ENCODE results near the gene STK4.

STK4 gene

GRCh38 chr20:45087814-45088213 lies 121.5 kb downstream of the STK4 start:
- no peak for DNase-seq (ENCODE audit: low read depth)

DNA sequence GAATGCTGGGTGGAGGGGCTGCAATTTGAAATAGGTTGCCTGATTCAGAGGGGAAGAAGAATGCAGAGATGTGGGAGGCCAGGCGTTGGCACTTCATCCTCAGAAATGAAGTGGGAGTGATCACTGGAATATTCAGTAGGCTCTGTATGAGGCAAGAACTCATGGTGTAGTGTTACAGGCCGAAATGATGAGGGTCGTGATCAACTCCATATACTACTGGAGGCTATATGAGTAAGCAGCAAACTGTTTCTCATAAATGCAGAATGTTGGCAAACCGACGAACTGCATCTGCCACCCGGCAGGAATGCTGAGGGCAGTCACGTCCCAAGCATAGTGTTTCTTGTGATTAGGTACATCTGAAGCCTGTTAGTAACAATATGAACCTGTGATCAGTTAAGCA lies 121.9 kb downstream of the STK4 start:
- DNase-seq (ENCODE audit: low read depth), result no peak

DNA sequence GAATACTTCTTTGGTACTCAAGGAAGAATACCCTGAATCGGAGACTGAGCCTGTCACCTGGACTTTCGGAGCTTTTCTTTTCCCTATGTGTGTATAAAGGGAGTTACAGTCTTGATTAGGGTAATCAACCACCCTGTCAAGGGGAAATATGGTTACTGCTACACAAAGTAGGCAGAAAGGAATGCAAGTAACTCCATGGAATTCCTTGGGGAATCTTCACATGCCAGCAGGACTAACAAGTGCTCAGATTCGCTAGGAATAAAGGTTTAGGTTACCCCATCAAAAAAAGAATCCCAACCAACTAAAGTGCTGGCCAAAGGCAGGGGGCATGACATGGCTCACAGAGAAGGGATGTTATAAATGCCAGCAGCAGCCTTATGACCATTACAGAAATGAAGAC lies 124.2 kb downstream of the STK4 start:
- DNase-seq (ENCODE audit: low read depth), result no peak

- no peak for DNase-seq (ENCODE audit: low read depth)
Observed at GRCh38 chr20:45091366-45091765, 125.1 kb downstream of the STK4 start.

- no peak for DNase-seq (ENCODE audit: low read depth)
Observed at GRCh38 chr20:45092898-45093297, 126.6 kb downstream of the STK4 start.

- no peak for DNase-seq (ENCODE audit: low read depth)
Observed at GRCh38 chr20:45094201-45094600, 127.9 kb downstream of the STK4 start.

DNA sequence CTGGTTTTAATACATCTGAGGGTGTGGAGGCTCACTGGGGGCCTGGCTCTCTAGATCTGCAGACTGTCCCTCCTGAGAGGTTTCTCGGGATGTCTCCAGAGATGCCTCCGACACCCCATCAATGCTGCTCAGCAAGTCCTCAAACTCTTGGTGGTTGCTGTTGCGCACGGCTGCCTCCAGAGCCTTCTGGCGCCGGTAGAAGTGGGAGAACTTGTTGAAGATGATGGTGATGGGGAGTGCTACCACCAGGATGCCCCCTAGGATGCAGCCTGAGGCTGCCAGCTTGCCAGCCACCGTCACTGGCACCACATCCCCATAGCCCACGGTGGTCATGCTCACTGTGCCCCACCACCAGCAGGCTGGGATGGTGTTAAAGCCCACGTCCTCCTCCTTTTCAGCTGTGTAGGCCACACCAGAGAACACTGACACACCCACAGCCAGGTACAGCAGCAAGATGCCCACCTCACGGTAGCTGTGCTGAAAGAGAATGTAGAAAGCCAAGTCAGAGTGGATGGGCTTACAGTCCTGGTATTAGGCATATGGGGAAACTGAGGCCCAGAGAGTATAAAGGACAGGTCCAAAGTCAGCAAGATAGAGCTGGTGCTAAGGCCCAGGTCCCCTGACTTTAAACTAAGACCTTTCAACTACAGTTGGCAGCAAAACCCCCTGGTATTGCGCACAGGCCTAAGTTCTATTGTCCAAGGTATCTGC lies 128.7 kb downstream of the STK4 start:
- DNase-seq (ENCODE audit: low read depth), result no peak

DNA sequence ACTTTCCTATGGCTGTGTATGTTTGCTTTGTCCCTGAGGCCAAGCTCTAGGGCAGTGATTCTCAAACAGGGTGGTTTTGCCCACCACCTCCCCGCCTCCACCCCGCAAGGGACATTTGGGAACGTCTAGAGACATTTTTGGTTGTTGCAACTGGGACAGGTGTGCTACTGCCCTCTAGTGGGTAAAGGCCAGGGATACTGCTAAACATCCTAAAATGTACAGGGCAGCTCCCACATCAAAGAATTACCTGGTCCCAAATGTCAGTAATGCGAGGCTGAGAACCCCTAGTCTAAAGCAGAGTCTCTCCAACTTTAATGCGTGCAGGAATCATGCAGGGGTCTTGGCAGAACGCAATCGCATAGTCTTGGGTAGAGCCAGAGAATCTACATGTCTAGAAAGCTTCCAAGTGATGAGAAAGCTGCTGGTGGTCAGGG lies 129.5 kb downstream of the STK4 start:
- no peak for DNase-seq (ENCODE audit: low read depth)

GRCh38 chr20:45096781-45097180 lies 130.5 kb downstream of the STK4 start:
- DNase-seq (ENCODE audit: low read depth), result no peak

DNA sequence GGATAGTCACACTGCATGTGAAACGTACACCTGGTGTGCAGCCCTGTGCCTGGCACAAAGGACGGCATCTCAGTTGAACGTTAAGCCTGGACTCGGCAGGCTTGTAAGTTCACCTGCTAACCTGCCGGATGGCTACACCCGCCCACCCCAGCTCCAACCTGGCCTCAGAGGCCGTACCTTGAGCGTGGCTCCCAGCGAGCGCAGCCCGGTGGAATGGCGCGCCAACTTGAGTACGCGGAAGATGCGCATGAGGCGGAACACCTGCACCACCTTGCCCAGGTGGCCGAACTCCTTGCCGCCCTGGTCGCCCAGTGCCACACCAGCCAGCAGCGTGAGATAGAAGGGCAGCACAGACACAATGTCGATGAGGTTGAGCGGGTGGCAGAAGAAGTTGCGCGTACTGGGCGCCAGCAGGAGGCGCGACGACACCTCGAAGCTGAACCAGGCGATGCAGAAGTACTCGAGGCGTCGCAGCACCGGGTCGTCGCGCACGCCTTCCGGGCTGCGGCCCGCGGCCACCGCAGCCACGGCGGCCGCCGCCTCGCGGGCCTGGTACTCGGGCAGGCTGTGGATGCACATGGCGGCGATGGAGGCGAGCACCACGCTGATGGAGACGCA lies 131.3 kb downstream of the STK4 start:
- no peak for DNase-seq (ENCODE audit: low read depth)

- no peak for DNase-seq (ENCODE audit: low read depth)
Observed at GRCh38 chr20:45098103-45098773, 131.9 kb downstream of the STK4 start.

DNA sequence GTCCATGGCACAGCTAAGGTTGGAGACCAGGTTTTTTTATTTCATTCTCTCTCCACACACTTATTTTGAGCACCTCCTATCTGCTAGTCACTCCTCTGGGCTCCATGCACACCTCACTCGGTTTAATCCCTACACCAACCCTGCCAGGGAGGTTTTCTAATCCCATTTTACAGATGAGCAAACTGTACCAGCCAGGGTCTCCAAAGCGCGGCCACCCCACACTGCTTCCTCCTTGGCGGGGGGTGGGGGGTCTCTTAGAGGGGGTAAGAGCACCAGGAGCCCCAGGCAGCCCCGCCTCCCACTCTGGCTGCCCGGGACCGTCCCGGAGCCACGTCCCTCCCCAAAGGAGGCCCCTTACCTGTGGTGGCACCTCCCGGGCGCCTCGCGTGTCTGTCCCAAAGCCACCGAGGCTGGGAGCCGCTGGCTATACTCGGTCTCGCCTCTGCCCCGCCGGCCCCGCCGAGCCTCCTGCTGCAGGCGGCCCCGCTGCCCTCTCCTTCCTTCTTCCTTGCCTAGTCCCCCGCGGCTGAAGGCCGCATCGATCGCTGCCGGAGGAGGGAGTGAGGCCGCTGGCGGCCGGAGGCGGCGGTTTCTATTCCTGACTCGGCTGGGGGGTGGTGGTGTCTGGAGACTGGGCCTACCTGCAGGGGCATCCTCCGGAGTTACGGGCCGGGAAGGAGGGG lies 134.4 kb downstream of the STK4 start, which contains the start of gene KCNS1:
KCNS1 (minus strand) TSS at position 565 of the 683 bp plus-strand sequence. CDS start 1,891 bp downstream, outside the sequence.
- no peak for DNase-seq (ENCODE audit: low read depth)

GRCh38 chr20:45101333-45101850 lies 135.1 kb downstream of the STK4 start:
- DNase-seq (ENCODE audit: low read depth), result no peak

DNA sequence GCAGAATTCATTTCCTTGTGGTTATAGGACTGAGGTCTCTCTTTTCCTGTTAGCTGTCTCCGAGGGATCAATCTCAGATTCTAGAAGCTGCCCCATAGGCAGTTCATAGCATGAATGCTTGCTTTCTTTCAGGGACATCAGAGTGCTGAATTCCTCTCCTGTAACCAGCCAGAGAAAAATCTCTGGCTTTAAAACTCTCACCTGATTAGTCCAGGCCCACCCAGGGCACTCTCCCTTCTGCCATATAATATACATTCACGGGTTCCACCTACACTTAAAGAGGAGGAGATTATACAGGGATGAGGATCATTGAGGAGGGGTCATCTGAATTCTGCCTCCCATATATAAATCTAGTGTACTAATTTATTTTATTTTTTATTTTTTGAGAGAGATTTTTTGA lies 136.8 kb downstream of the STK4 start:
- no peak for DNase-seq (ENCODE audit: low read depth)

DNA sequence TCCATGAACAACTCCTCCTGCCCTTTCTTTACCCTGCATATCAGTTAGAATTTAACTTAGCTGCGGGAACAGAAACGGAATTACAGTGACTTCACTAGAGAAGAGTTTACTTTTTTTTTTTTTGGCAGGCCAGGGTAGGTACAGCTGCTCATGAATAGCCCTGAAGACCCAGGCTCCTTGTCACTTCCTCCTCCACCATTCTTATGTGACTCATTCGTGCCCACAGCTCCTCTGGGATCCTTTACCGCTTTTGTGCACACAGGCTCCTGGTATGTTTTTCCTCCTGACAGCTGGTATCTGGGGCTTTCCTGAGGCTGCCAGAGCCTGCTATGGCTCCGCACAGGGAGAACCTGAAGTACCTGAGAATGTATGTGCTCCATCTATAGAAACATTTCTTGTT lies 138.5 kb downstream of the STK4 start:
- no peak for DNase-seq (ENCODE audit: low read depth)

GRCh38 chr20:45105317-45105716 lies 139.0 kb downstream of the STK4 start:
- DNase-seq (ENCODE audit: low read depth), result no peak

DNA sequence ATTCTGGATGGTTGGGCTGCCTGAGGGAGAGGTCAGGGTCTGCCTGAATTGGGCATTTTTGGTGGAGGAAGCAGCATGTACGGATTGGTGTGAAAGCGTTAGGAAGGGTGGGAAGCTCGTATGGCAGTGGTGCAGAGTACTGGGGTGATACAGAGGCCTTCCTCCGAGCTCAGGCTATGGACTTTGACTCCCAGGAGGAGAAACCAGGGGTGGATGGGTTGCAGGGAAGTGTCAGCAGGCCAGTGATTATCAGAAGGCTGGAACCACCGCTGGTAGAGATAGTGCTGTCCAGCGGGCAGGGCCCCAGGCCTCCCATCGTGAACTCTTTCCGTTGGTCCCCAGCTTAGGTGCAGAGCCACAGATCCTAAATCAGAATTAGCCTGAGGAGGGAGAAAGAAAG lies 143.3 kb downstream of the STK4 start:
- no peak for DNase-seq (ENCODE audit: low read depth)

DNA sequence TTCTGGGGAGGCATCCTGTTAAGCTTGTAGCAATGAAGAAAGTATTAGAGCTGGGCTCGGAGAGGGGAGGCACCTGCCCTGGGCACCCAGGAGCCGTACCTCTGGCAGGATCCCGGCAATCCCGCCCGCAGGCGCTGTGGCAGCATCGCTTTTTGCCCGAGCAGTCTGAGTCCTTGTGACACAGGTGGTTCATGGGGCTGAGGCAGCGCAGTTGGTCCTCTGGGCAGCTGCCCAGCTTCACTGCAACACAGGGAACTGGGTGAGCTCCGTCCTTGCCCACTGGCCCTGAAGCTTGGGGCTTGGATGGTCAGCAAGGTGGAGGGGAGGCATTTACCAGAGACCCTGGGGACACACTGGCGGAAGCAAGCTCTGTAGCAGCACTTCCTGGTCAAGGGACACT lies 144.0 kb downstream of the STK4 start:
- DNase-seq (ENCODE audit: low read depth), result no peak

GRCh38 chr20:45111285-45111684 lies 145.0 kb downstream of the STK4 start:
- no peak for DNase-seq (ENCODE audit: low read depth)

- DNase-seq (ENCODE audit: low read depth), result no peak
Observed at GRCh38 chr20:45111799-45112471, 145.6 kb downstream of the STK4 start.

DNA sequence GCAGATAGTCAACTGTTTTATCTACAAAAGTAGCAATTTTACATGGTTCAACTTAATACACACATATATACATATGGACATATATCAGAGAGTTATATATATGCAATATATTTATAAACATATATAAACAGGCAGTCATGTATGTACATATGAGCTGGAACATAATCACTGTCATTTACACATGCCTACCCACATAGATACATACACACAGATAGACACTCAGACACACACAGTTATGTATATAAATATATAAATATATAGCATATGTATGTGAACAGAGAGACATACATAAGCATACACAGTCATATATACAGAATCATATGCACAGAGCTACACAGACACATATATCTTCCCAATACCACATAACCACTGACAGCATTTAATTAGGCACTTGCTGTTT lies 146.4 kb downstream of the STK4 start:
- no peak for DNase-seq (ENCODE audit: low read depth)

DNA sequence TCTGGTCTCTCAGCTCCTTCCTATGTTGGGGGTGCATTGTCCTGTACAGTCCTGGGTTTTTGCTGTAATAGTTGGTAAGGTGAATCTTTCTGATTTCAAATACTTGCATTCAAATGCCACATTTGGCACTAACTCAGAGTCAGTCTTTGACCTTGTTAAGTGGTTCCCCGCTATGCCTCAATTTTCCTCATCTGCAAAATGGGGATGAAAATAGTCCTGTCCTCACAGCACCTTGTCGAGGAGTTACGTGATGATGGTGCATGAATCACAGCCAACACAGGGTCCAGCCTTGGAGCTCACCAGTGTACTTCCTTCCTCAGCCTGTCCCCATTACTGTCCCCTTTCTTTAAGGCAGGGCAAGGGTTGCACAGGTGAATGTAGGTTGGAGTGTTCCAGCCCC lies 147.6 kb downstream of the STK4 start:
- no peak for DNase-seq (ENCODE audit: low read depth)
